GM21737 (cell line): ENCODE results near the gene SNTG2.

Experiments
- ATAC-seq: cut with Tn5 transposase; IDR thresholded peaks from one replicate; pipeline ENCODE4 v1.9.1; 2021; ENCODE audit warnings: mild to moderate bottlenecking, moderate library complexity; ENCODE audit not compliant: unreplicated experiment

SNTG2 gene

GRCh38 chr2:1306014-1306686 is 355.5 kb downstream of the SNTG2 start:
- no peak for ATAC-seq

- no peak for ATAC-seq
Measured at GRCh38 chr2:1306687-1307516, 356.3 kb downstream of the SNTG2 start.

- no peak for ATAC-seq
Measured at GRCh38 chr2:1307670-1308069, 357.0 kb downstream of the SNTG2 start.

GRCh38 chr2:1308678-1309077 is 358.0 kb downstream of the SNTG2 start:
- no peak for ATAC-seq

- ATAC-seq: no peak
Measured at GRCh38 chr2:1309507-1309906, 358.9 kb downstream of the SNTG2 start.

- no peak for ATAC-seq
Measured at GRCh38 chr2:1310202-1310601, 359.6 kb downstream of the SNTG2 start.

- ATAC-seq: no peak
Measured at GRCh38 chr2:1310866-1311265, 360.2 kb downstream of the SNTG2 start.

GRCh38 chr2:1313240-1313924 is 362.7 kb downstream of the SNTG2 start:
- ATAC-seq: no peak

GRCh38 chr2:1314254-1314653 is 363.6 kb downstream of the SNTG2 start:
- no peak for ATAC-seq

- no peak for ATAC-seq
Measured at GRCh38 chr2:1318366-1319009, 367.8 kb downstream of the SNTG2 start.

GRCh38 chr2:1319393-1319792 is 368.7 kb downstream of the SNTG2 start:
- no peak for ATAC-seq

GRCh38 chr2:1321321-1321720 is 370.7 kb downstream of the SNTG2 start:
- ATAC-seq: no peak

- no peak for ATAC-seq
Measured at GRCh38 chr2:1324884-1325283, 374.2 kb downstream of the SNTG2 start.

- no peak for ATAC-seq
Measured at GRCh38 chr2:1328684-1329083, 378.0 kb downstream of the SNTG2 start.

- ATAC-seq: no peak
Measured at GRCh38 chr2:1339388-1340140, 388.9 kb downstream of the SNTG2 start.

- no peak for ATAC-seq
Measured at GRCh38 chr2:1340141-1340512, 389.5 kb downstream of the SNTG2 start.

GRCh38 chr2:1341404-1342120 is 390.9 kb downstream of the SNTG2 start:
- no peak for ATAC-seq

- no peak for ATAC-seq
Measured at GRCh38 chr2:1348789-1349188, 398.1 kb downstream of the SNTG2 start.

GRCh38 chr2:1350111-1350510 is 399.5 kb downstream of the SNTG2 start:
- ATAC-seq: no peak

GRCh38 chr2:1353124-1353523 is 402.5 kb downstream of the SNTG2 start:
- no peak for ATAC-seq
